NCI-H187 (cell line): ENCODE data around the gene TBCEL.
"Not testable (repeated sequence)": the region's sequence is repeated elsewhere in the genome, so short reads cannot be mapped to it uniquely, and the experiment has no call there.

Experiments
- DNase-seq, 2 experiments: peaks; one replicate each; lab custom pipeline; 2025; lab: John Stamatoyannopoulos, UW

The TBCEL gene

GRCh38 chr11:121023848-121024751 is at the start of gene TBCEL:
Gene TBCEL (plus strand): TSS chr11:121024102. CDS start chr11:121045691, 21,589 bp downstream.
- peak; percentile 57 to 81 for DNase-seq

DNA sequence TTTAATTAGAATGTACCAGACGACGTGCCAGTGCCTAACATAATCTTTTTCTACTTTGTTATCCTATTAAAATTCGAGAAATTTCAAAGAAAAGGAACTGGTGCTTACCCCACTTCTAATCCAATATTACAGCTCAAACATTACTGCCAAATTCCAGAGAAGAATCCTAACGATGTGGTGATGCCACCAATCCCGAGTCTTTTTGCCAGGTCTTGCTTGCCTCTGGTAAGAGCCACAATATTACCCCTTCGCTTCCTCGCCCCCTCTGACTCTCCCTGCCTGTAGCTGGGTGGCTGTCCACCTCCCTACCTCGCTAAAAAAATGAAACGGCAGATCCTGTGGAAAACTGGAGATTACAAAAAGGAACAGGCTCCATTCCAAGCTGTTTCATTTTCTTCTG is 49.4 kb upstream of the TBCEL start:
- DNase-seq: no peak

DNA sequence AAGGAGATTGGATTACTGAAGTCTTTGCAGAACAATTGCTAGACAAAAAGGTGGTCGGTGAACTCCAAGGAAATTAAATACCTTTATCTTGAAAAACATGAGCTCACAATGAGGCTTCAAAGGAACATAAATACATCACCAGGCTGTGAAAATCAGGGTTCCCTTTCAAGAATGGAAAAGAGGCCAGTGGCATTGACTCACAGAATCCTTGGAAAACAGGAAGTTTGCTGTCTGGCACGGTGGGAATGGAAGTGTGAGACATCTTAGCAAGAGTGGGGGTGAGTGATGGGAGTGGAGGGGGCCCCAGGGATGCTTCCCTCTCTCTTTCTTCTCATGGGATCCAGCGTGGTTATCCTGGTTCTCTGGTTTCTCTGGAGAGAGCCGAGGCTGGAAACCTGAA is 48.9 kb upstream of the TBCEL start:
- no peak for DNase-seq

- DNase-seq: no peak
Observed at GRCh38 chr11:120977266-120978137, 46.4 kb upstream of the TBCEL start.

- no peak for DNase-seq
Observed at GRCh38 chr11:120978701-120979100, 45.2 kb upstream of the TBCEL start.

DNA sequence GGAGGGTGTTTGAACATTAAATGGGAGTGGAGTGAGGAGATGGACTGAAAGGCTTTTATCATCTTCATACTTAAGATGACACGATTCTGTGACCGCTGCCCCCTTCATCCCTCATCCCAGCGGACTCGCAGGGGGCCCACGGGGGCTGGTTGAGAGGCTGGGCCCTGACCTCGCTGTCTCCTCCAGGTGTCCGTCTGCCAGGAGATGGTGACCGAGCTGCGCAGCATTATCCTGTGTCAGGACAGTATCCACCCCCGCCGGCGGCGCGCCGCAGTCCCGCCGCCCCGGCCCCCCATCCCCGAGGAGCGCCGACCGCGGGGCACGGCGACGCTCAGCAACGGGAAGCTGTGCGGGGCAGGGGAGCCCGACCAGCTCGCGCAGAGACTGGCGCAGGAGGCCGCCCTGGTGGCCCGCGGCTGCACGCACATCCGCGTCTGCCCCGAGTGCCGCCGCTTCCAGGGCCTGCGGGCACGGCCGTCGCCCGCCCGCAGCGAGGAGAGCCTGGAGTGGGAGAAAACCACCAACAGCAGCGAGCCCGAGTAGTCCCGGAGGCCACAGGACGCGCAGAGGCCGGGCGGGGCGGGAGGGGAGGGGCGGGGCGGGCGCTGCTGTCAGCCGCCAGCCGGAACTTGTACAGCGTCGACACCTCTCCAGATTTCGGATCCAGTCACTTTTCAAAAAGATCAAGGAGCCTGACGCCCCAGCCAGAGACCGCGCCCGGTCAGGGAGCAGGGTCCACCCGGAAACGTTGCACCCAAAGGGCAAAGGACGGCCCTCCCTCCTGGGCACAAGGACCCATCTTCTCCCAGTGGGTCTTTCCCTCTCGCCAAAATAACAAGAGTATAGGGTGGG is 38.0 kb upstream of the TBCEL start:
- DNase-seq: peak in 1 of 2 experiments; percentile 22

GRCh38 chr11:120988603-120989002 is 35.3 kb upstream of the TBCEL start:
- no peak for DNase-seq

DNA sequence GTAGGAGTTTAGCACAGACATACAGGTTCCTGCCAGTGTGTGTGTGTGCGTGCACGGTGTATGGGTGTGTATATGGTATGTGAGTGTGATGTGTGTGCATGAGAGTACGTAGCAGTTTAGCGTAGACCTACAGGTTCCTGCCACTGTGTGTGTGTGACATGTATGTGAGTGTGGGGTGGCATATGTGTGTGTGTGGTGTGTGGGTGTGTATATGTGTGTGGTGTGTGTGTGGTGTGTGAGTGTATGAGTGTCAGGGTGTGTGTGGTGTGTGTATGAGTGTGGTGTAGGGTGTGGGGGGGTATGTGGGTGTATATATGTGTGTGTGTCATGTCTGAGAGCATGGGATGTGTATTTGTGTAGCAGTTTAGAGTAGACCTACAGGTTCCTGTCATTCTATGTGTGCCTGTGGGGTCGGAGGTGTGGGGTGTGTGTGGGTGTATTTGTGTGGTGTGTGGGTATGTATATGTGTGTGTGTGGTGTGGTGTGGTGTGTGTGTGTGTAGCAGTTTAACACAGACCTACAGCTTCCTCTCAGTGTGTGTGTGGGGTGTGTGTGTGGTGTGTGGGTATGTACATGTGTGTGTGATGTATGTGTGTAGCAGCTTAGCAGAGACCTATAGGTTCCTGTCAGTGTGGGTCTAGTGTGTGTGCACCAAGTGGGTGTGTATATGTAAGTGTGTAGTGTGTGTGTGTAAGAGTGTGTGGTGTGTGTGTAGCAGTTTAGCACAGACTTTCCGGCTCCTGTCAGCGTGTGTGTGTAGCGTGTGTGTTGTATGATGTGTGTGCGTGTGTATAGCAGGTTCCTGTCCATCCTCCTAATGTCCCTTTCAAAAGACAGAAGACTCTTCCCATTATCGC is 31.8 kb upstream of the TBCEL start:
- DNase-seq: no peak

GRCh38 chr11:120994091-120994859 is 29.6 kb upstream of the TBCEL start:
- no peak for DNase-seq

- DNase-seq: no peak
Observed at GRCh38 chr11:120995184-120995583, 28.7 kb upstream of the TBCEL start.

GRCh38 chr11:120996973-120997372 is 26.9 kb upstream of the TBCEL start:
- DNase-seq: no peak

DNA sequence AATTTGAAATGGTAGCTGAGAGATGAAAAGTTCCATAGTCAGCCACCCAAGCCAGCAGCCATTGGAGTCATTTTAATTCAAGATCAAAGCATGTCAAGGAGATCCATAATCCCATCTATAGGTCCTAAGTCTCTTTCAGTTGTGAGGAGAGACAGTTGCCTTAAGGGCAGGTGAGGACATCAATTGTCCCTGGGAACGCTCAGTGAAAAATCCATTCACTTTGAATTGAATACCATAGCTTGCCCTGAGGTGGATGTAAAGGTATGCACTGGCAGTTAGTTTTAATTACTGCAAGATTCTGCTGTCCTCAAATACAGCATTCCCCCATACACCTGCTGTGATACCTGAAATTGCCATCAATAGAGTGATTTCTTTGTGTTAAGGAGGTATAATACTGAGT is 25.3 kb upstream of the TBCEL start:
- no peak for DNase-seq

GRCh38 chr11:121004206-121004840 is 19.6 kb upstream of the TBCEL start:
- DNase-seq: no peak

DNA sequence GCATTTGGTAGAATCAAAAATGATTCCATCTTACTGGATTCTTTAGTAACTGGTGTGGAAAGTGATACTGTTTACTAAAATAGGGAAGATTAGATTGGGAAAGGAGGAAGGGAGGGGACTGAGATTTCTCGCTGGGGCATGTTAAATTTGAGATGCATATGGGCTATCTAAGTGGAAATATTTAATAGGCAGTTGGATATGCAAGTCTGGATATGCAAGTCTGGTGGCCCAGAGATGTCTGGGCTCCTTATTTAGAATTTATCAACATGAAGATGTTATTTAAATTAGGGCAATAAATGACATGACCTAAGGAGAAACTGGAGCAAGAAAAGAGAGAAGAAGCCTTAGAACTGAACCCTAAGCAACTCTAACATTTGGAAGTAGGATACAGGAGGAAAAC is 17.0 kb upstream of the TBCEL start:
- DNase-seq: no peak

DNA sequence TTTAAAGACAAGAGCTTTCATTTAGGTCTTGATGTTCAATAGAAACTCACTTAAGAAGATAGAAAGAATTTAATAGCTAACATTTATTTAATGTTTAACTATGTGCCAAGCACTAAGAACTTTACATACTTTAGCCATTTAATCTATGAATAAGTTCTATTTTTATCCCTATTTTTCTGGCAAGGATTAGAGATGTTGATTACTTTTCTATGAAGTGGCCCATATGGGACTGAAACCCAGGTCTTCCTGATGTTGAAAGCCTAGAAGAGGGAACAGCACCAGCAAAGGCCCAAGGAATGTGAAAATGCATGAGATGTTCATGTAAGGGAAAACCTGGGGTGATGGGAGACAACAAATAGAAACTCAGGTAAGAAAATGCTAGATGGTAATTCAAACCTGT is 15.4 kb upstream of the TBCEL start:
- no peak for DNase-seq

GRCh38 chr11:121012091-121012490 is 11.8 kb upstream of the TBCEL start:
- DNase-seq: no peak

GRCh38 chr11:121018746-121019145 is 5.2 kb upstream of the TBCEL start:
- no peak for DNase-seq

- DNase-seq: not testable (repeated sequence)
Observed at GRCh38 chr11:121021718-121022117, 2.2 kb upstream of the TBCEL start.

- no peak for DNase-seq
Observed at GRCh38 chr11:121024989-121025388, 1.1 kb downstream of the TBCEL start.

- DNase-seq: no peak
Observed at GRCh38 chr11:121029153-121029552, 5.3 kb downstream of the TBCEL start.
